Activated T-cell treated with anti-CD3 and anti-CD28 coated beads, Interleukin-2, amount 50 U/mL, for 24 hours (primary cell): ENCODE data around the gene C1orf167.

ENCODE experiments used
- DNase-seq: peaks from one replicate; pipeline ENCODE4 v3.0.0-alpha.2; 2020
- H3K27ac Mint-ChIP-seq: 2 replicates; pipeline ENCODE4 v1.8.0; 2020; ENCODE audit warnings: mild to moderate bottlenecking, mixed read lengths
- H3K27me3 Mint-ChIP-seq: 2 replicates; pipeline ENCODE4 v1.8.0; 2020; ENCODE audit warnings: mixed read lengths
- H3K36me3 Mint-ChIP-seq: 2 replicates; pipeline ENCODE4 v1.8.0; 2020; ENCODE audit warnings: low read depth, mixed read lengths
- H3K4me1 Mint-ChIP-seq: 2 replicates; pipeline ENCODE4 v1.8.0; 2020; ENCODE audit warnings: low read depth, mixed read lengths
- H3K4me3 Mint-ChIP-seq: 2 replicates; pipeline ENCODE4 v1.8.0; 2020; ENCODE audit warnings: mild to moderate bottlenecking, moderate library complexity, mixed read lengths
- H3K9me3 Mint-ChIP-seq: 2 replicates; pipeline ENCODE4 v1.8.0; 2020; ENCODE audit warnings: mixed read lengths

Gene C1orf167

DNA sequence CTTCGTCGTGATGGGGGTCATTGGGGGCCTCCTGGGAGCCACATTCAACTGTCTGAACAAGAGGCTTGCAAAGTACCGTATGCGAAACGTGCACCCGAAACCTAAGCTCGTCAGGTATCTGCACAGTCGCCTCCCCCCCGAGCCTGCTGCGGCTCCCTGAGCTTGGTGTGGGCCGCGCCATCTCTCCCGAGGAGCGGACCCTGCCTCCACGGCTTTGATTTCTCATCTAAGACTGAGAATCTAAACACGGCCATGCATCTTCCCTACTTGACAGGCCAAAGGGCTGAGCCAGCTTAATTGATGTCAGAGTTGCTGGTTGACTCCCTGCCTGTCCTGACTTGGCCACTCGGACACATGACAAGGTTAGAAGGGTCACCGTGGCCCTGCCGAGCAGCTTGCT, 66.5 kb downstream of the C1orf167 start:
- Mint-ChIP-seq H3K4me3 (no peak overlapping the region), H3K9me3 (no peaks in the 10 kb centered on the region), H3K27ac (no peak overlapping the region), H3K4me1 (no peaks in the 10 kb centered on the region), H3K27me3 (no peaks in the 10 kb centered on the region), H3K36me3 (peaks cover 85% of the 10 kb centered on the region)
- no peak for DNase-seq

DNA sequence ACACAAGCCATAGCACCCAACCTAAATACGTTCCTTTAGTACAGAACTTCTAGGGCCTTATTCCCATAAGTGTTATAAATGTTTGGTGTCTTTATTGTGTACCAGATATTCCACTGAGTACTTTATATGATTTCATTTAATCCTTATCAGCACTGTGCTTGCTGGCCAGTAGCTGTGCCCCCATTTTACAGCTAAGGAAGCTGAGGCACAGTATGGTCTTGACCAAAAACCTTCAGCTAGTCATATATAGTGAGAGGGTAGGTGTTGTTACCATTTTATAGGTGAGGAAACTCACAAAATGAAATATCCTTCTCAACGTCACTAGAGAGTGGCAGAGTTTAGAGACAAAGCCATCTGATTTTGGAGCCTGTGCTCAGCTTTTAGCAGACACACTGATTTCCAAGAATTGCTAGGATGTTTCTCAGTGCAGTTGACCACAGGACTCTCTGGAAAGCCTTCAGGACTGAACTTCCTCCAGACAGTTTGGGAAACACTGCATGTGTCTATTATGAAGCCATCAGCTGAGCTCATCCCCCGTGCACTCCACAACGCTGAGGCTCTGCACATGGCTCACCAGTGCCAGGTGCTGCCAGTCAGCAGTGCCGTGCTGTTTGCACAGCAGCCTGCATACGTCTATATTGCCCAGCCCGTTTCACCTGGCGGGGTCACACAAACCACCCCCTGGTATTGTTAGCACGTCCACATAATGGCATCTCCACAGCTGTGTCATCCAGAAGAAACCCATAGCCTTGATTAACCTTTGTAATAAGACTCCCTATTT, 70.1 kb downstream of the C1orf167 start:
- H3K9me3 Mint-ChIP-seq: no peaks in the 10 kb centered on the region
- H3K4me3 Mint-ChIP-seq: no peak overlapping the region
- no peaks in the 10 kb centered on the region for H3K27me3 Mint-ChIP-seq
- H3K36me3 Mint-ChIP-seq: peaks cover 84% of the 10 kb centered on the region
- no peak for DNase-seq
- H3K27ac Mint-ChIP-seq: no peak overlapping the region
- H3K4me1 Mint-ChIP-seq: no peaks in the 10 kb centered on the region

DNA sequence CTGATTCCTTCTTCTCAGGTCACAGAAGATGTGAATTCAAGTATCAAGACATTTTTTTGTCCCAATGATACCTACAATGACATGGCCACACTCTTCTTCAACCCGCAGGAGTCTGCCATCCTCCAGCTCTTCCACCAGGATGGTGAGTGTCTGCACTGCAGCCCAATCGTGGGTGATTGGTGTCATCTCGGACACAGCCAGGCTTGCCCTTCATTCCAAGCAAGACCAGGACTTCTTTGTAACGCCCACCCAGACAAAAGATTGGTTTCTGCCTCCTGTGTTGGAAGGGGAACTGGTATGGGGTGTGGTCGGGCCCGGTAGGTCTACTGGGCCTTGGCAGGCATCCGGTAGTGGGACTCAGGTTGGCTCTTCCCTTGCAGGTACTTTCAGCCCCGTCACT, 71.5 kb downstream of the C1orf167 start:
- Mint-ChIP-seq H3K27ac (no peak overlapping the region), H3K4me3 (no peak overlapping the region), H3K4me1 (peaks cover under 1% of the 10 kb centered on the region), H3K36me3 (peaks cover 84% of the 10 kb centered on the region), H3K27me3 (no peaks in the 10 kb centered on the region), H3K9me3 (no peaks in the 10 kb centered on the region)
- no peak for DNase-seq

DNA sequence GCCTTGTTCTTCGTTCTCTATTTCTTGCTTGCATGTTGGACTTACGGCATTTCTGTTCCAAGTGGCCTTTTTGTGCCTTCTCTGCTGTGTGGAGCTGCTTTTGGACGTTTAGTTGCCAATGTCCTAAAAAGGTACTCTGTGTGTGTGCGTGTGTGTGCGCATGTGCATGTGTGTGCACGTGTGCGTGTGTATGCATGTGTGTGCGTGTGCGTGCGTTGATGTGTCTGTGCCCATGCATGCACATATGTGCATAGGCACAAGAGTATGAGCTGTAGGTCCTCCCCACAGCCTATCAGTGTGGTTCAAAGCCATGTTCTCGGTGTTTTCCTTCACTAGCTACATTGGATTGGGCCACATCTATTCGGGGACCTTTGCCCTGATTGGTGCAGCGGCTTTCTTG, 71.9 kb downstream of the C1orf167 start:
- Mint-ChIP-seq H3K9me3 (no peaks in the 10 kb centered on the region), H3K27me3 (no peaks in the 10 kb centered on the region), H3K4me1 (peaks cover 5% of the 10 kb centered on the region), H3K4me3 (no peak overlapping the region), H3K27ac (peak overlapping the region; percentile 15), H3K36me3 (peaks cover 84% of the 10 kb centered on the region)
- DNase-seq: no peak

DNA sequence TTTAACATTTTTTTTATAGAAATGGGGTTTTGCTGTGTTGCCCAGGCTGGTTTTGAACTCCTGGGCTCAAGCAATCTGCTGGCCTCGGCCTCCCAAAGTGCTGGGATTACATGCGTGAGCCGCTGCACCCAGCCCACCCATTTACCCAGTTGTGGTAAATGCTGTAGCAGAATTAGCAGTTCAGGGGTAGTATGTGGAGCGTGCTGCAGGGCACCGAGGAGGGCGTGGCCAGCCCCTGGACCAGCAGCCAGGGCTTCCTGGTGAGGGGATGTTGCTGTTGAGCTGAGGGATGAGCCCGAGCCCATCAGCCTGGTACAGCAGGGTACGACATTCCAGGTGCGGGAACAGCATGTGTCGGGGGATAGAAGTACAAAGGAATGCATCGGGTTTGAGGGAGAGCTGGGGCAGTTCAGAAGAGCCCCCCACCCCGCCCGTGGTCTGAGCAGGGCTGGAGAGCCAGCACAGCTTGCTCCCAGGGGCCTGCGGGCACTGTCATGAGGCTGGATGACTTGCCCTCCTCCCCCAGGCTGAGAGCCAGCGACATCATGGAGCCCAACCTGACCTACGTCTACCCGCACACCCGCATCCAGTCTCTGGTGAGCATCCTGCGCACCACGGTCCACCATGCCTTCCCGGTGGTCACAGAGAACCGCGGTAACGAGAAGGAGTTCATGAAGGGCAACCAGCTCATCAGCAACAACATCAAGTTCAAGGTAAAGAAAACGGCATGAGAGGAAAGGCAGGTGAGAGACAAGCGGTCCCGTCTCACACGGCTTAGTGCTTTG, 73.6 kb downstream of the C1orf167 start:
- Mint-ChIP-seq H3K4me1 (peaks cover 5% of the 10 kb centered on the region), H3K27me3 (no peaks in the 10 kb centered on the region), H3K9me3 (no peaks in the 10 kb centered on the region), H3K27ac (no peak overlapping the region), H3K4me3 (no peak overlapping the region), H3K36me3 (peaks cover 91% of the 10 kb centered on the region)
- DNase-seq: no peak

DNA sequence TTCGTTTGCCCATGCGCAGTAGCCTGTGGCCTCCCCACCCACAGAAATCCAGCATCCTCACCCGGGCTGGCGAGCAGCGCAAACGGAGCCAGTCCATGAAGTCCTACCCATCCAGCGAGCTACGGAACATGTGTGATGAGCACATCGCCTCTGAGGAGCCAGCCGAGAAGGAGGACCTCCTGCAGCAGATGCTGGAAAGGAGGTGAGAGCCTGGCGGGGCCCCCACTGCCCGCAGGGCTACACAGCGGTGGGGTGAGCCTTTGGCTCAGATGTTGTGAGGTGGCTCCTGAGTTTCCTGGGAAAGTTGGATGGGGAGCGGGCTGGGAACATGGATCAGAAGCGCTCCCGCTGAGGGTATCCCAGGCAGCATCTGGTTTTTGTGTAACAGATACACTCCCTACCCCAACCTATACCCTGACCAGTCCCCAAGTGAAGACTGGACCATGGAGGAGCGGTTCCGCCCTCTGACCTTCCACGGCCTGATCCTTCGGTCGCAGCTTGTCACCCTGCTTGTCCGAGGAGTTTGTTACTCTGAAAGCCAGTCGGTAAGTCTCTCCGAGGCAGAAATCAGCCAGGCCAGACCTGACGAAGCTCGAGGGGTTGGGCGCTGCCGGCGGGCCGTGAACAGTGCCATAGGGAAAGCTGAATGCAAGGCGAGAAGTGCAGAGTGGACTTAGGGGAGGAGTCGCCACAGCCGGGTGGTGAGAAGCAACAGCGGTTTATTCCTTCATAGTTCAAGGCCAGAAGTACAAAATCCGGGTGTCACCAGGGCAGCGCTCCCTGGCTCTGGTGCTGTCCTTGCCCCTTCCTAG, 75.2 kb downstream of the C1orf167 start:
- H3K9me3 Mint-ChIP-seq: no peaks in the 10 kb centered on the region
- H3K4me3 Mint-ChIP-seq: no peak overlapping the region
- peaks cover 97% of the 10 kb centered on the region for H3K36me3 Mint-ChIP-seq
- H3K27me3 Mint-ChIP-seq: no peaks in the 10 kb centered on the region
- DNase-seq: no peak
- no peak overlapping the region for H3K27ac Mint-ChIP-seq
- peaks cover 5% of the 10 kb centered on the region for H3K4me1 Mint-ChIP-seq

DNA sequence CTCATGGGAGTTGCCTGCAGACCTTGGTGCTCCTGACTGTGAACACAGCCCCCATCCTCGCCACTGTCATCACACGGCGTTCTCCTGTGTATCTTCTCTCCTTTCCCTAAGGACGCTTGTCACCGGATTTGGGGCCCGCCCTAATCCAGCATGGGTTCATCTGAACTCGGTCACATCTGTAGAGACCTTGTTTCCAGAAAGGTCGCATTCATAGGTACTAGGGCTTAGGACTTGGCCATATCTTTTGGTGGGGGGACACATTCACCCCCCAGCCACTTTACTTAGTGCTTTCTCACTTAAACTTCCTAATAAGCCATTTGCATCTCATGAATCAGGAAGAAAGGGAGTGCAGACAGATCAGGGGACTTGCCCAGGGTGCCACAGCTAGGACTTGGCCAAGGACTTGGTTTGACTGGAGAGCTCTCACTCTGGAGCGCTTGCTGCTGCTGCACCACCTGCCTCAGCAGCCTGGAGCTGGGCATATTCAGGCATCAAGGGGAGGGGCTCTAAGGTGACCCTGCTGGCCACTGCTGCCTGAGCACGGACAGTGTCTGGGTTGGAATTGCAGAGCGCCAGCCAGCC, 75.9 kb downstream of the C1orf167 start:
- Mint-ChIP-seq H3K36me3 (peaks cover 96% of the 10 kb centered on the region), H3K9me3 (no peaks in the 10 kb centered on the region), H3K4me1 (peaks cover 5% of the 10 kb centered on the region), H3K27me3 (no peaks in the 10 kb centered on the region), H3K4me3 (no peak overlapping the region), H3K27ac (no peak overlapping the region)
- DNase-seq: no peak

DNA sequence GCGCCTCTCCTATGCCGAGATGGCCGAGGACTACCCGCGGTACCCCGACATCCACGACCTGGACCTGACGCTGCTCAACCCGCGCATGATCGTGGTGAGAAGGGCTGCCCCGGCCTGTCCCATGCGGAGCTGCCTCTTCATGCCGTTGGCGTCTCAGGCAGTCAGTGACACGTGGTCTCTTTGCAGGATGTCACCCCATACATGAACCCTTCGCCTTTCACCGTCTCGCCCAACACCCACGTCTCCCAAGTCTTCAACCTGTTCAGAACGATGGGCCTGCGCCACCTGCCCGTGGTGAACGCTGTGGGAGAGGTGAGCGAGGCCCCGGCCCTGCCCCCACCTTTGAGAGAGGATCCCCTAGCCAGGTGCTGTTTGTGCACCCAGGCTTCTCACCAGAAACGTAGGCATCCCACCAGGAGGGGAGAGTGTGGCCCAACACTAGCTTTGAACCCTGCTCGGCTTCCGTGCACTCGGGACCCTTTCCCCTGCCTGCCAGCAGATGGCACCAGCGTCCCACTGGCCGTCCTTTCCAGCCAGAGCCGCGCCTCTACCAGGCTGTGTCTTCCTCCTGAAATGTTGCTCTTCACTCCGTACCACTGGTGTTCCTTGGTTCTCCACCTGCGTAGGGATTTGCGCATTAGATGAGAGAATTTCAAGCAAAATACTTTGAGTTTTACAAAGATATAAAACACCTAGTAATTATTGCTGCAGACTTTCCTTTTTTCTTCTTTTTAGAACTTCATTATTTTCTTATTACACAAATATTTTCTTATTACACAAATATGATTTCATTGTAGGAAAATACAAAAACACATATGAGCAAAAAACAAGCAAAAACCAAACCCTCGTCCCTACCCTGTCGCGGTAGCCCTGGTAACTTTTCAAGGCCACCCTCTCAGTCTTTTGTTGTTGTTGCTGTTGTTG, 76.6 kb downstream of the C1orf167 start:
- Mint-ChIP-seq H3K4me1 (peaks cover 5% of the 10 kb centered on the region), H3K4me3 (no peak overlapping the region), H3K27ac (peak overlapping the region; percentile 18), H3K36me3 (peaks cover 92% of the 10 kb centered on the region), H3K9me3 (no peaks in the 10 kb centered on the region), H3K27me3 (no peaks in the 10 kb centered on the region)
- peak; percentile 82 for DNase-seq
